22Rv1 (cell line): Measurements from ENCODE around the gene STOML1.

Experiments used
- ZFX ChIP-seq: fragments of 450-650 bp; IDR thresholded peaks from 2 replicates; pipeline ENCODE4 v1.6.1; 2017; ENCODE audit warnings: antibody characterized with exemption, borderline replicate concordance
- TF ChIP-seq, protein P1 (sequence below): fragments of 450-650 bp; IDR thresholded peaks from 2 replicates; pipeline ENCODE4 v1.5.1; 2017; ENCODE audit warnings: mild to moderate bottlenecking

GRCh38 chr15:73928971-73929627 lies 63.0 kb downstream of the STOML1 start:
- TF ChIP-seq, protein P1, sequence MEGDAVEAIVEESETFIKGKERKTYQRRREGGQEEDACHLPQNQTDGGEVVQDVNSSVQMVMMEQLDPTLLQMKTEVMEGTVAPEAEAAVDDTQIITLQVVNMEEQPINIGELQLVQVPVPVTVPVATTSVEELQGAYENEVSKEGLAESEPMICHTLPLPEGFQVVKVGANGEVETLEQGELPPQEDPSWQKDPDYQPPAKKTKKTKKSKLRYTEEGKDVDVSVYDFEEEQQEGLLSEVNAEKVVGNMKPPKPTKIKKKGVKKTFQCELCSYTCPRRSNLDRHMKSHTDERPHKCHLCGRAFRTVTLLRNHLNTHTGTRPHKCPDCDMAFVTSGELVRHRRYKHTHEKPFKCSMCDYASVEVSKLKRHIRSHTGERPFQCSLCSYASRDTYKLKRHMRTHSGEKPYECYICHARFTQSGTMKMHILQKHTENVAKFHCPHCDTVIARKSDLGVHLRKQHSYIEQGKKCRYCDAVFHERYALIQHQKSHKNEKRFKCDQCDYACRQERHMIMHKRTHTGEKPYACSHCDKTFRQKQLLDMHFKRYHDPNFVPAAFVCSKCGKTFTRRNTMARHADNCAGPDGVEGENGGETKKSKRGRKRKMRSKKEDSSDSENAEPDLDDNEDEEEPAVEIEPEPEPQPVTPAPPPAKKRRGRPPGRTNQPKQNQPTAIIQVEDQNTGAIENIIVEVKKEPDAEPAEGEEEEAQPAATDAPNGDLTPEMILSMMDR = no peak
- TF ChIP-seq ZFX = no peak
